Astrocyte (in vitro differentiated cells and primary cell): ENCODE data around the gene TIMM13.

Experiments used
- EZH2 ChIP-seq: IDR thresholded peaks from 2 replicates; pipeline ENCODE4 v1.6.1; 2012; ENCODE audit warnings: mild to moderate bottlenecking, low read length, inconsistent platforms; ENCODE audit not compliant: insufficient read depth
- TF ChIP-seq, protein P1 (sequence below): IDR thresholded peaks from 2 replicates; pipeline ENCODE4 v1.5.1; 2011; ENCODE audit warnings: low read depth, mild to moderate bottlenecking, inconsistent platforms, low read length, moderate library complexity; ENCODE audit not compliant: insufficient read depth

DNA sequence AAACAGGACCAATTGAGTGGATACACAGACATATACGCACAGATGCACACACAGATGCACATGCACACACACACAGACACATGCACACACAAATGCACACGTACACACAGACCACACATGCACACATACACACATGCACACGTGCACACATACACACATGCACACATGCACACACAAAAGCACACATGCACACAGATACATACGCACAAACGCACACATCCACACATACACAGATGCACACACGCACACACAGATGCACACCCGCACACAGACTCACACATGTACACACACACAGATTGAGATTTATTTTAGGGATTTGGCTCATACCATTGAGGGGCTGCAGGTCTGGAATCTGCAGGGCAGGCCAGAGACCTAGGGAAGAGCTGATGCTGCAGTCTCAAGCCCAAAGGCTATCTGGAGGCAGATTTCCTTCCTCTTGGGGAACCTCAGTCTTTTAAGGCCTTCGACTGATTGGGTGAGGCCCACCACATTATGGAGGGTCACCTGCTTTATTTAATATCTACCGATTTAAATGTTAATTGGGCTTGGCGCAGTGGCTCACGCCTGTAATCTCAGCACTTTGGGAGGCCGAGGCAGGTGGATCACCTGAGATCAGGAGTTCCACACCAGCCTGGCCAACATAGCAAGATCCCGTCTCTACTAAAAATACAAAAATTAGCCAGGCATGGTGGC, 44.7 kb downstream of the TIMM13 start:
- TF ChIP-seq, protein P1, sequence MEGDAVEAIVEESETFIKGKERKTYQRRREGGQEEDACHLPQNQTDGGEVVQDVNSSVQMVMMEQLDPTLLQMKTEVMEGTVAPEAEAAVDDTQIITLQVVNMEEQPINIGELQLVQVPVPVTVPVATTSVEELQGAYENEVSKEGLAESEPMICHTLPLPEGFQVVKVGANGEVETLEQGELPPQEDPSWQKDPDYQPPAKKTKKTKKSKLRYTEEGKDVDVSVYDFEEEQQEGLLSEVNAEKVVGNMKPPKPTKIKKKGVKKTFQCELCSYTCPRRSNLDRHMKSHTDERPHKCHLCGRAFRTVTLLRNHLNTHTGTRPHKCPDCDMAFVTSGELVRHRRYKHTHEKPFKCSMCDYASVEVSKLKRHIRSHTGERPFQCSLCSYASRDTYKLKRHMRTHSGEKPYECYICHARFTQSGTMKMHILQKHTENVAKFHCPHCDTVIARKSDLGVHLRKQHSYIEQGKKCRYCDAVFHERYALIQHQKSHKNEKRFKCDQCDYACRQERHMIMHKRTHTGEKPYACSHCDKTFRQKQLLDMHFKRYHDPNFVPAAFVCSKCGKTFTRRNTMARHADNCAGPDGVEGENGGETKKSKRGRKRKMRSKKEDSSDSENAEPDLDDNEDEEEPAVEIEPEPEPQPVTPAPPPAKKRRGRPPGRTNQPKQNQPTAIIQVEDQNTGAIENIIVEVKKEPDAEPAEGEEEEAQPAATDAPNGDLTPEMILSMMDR = no peak
- no peak for TF ChIP-seq EZH2
